Posterior cingulate gyrus (tissue), 11 donors: Measurements from ENCODE around the gene LRRC45.
"Not testable (repeated sequence)": the region's sequence is repeated elsewhere in the genome, so short reads cannot be mapped to it uniquely, and the experiment has no call there.

Source experiments
- DNase-seq, 10 donors: peaks; one replicate each; pipeline versions ENCODE4 v3.0.0 to v3.0.0-alpha.2; 2020 to 2021; ENCODE audit warnings: mixed read lengths in 3 of 10
- intact Hi-C: fragments of 100-400 bp; cut with DNase I; formaldehyde crosslinking; loops from one replicate; pipeline ENCODE4 v1.15.1; 2023

LRRC45 gene

DNA sequence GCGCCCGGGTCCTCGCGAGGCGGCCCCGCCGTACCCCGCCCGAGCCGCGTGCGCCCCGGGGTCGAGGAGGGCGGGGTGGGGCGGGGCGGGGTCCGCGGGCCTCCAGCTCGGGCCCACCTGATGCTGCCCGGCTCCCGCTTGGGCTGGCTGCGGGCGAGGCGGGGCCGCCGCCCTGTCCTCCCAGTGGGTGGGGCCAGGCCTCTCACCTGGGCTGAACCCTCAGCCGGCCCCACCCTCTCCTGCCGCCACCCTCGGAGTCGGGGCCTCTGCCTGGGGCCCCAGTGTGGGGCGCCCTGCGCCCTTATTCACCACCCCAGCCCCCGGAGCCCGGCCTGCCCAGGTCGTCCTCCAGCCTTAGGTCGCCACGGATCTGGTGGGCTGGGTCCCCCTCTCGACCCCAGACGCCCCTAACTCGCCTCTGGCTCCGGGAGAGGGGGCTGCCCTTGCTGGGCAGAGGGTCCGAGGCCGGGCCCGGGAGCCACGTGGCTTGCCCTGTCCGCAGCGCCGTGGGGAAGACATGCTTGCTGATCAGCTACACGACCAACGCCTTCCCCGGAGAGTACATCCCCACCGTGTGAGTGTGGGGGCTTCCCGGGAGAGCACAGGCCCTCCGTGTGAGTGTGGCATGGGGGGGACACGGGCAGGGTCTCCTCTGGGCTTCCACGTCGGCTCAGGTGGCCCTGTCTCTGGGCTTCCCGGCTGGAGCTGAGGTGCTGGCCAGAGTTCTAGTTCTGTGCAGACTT is 9.0 kb downstream of the LRRC45 start:
- no peak for DNase-seq
- intact Hi-C loops, result loop anchor here (5.0 kb wide), 1 partner anchor 65 kb away; the partner anchor contains the start of gene FASN

- intact Hi-C loops, result loop anchor here (5.0 kb wide), 1 partner anchor 64 kb away; the partner anchor contains the start of gene FASN
- no peak for DNase-seq
Observed at GRCh38 chr17:82033359-82034085, 10.4 kb downstream of the LRRC45 start.

DNA sequence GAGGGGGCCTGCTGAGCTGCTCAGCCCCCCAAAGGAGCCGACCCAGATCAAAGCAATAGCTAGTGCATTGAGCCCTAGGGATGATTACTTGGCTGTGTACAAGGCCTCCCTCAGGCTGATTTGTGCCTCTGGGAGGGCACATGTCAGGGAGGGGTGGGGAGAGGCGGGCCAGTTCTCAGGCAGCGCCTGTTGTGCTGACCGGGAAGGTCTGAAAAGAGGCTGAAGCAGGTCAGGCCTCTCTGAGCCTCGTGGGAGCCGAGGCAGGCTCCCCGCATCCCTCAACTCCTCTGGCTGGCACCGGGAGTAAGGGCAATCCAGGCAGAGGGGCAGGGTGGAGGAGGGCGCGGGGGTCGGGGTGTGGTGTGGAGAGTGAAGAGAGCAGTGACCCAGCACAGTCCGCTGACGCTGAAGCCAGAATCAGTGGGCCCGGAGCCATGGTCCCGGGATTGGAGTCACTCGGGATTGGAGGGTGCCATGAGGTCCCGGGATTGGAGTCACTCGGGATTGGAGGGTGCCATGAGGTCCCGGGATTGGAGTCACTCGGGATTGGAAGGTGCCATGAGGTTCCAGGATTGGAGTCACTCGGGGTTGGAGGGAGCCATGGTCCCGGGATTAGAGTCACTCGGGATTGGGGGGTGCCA is 11.4 kb downstream of the LRRC45 start:
- no peak for DNase-seq
- intact Hi-C loops, result loop anchor here (5.0 kb wide), 1 partner anchor 63 kb away; the partner anchor contains the start of gene FASN

- DNase-seq, result no peak
- intact Hi-C loops, result no loop called here
Observed at GRCh38 chr17:82035488-82035887, 12.4 kb downstream of the LRRC45 start.

DNA sequence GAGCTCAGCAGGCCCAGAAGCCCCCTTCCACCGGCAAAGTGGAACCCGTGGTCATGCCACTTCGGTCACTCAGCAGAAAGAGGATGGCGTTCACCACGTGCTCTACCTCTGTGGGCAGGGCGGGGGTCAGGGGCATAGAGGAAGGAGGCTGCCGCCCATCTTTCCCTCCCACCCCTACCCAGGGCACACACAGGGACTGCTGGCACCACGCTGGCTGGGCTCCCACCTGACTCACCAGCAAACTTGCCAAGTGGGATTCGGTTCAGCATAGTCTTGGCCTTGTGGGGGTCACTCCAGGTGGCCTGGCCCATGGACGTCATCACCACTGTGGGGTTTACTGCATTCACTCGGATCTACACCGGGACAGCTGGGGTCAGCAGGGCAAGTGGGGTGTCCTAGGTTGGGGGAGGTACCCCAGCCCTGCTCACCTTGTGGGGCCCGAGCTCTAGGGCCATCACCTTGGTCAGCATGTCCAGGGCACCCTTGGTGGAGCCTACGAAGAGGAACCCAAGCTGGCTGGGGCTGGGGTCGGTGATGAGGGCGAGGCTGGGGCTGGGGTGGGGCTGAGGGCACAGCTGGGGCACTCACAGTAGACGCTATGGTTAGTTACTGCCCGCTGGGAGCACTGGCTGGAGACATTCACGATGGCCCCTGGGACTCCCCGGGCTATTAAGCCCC is 13.0 kb downstream of the LRRC45 start:
- no peak for DNase-seq
- intact Hi-C loops, result no loop called here

DNA sequence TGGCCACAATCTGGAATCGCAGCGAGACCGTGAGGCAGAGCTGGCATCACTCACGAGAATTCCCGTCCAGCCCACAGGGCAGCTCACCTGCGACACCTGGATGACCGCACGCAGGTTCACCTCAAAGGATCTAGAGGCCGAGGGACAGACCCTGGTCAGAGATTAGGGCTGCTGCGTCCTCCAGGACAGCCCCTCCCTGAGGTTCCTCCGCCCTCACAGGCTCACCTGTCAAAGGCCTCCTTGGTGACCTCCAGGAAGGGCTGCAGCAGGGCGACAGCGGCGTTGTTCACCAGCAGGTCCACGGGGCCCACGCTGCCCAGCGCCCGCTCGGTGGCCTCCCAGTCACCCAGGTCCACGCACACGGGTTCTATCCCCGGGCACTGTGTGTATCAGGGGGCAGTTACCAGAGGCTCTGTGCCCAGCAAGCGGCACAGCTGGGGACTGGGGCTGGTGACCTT is 13.6 kb downstream of the LRRC45 start:
- intact Hi-C loops, result no loop called here
- no peak for DNase-seq

DNA sequence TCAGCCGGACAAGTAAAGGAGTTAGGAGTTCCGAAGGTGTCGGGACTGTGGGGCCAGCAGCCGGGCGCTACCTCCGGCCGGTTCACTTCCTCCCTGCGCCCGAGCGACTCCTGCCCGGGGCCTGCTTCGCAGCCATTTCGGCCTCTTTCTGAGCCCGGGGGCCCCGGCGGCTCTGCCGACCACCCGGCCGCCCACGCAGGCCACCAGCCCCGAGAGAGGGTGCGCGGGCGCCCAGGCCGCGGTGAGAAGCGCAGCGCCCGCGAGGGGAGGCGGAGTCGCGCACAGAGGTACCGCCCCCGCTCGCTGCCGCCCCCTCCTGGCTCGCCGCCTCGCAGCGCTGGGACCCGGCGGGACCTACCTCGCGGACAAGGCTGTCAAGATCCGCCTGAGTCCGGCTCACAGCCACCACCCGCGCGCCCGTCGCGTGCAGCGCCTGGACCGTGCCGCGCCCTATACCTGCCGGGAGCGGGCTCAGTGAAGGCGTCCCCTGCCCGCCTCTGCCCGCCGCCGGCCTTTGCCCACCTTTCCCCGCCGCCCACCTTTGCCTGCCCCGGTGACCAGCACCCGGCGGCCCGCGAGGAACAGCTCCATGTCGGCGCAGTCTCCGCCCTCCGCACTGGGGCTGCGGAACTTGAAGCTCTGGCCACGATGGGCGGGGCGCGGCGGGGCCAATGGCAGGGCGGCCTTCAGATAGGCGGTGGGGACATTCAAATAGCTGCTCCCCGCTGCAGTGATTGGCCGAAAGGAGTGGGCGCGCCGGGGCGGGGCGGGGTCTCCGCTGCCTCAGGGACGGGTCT is 14.2 kb downstream of the LRRC45 start, which contains the start of gene DCXR:
Gene DCXR, minus strand, starts transcription at position 606 of the 797 bp plus-strand sequence. Its CDS starts 15 bp downstream, at position 591.
- intact Hi-C loops, result no loop called here
- peak; percentile 95 to 100 (median 98) for DNase-seq

- intact Hi-C loops, result no loop called here
- no peak for DNase-seq
Observed at GRCh38 chr17:82037889-82038195, 14.7 kb downstream of the LRRC45 start.

DNA sequence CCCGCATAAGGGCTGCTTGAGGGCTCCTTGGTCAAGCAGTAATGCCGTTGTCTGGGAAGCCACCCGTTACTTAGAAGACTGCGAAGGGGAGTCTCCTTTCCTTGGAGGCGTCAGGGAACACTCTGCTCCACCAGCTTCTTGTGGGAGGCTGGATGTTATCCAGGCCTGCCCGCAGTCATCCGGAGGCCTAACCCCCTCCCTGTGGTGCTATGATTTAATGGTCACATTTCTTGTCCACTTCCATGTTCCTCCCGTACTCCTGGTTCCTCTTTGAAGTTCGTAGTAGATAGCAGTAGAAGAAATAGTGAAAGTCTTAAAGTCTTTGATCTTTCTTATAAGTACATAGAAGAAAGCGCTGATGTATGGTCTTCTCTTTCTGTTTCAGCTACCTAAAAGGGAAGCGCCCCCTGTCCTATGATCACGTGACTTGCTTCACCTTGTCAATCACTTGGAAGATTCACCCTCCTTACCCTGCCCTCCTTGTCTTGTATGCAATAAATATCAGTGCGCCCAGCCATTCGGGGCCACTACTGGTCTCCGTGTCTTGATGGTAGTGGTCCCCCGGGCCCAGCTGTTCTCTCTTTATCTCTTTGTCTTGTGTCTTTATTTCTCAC is 15.8 kb downstream of the LRRC45 start:
- DNase-seq, intact Hi-C loops: not testable (repeated sequence)

- DNase-seq, result no peak
- intact Hi-C loops, result no loop called here
Observed at GRCh38 chr17:82039695-82040299, 16.7 kb downstream of the LRRC45 start.

- no peak for DNase-seq
- intact Hi-C loops, result no loop called here
Observed at GRCh38 chr17:82041144-82041814, 18.2 kb downstream of the LRRC45 start.

DNA sequence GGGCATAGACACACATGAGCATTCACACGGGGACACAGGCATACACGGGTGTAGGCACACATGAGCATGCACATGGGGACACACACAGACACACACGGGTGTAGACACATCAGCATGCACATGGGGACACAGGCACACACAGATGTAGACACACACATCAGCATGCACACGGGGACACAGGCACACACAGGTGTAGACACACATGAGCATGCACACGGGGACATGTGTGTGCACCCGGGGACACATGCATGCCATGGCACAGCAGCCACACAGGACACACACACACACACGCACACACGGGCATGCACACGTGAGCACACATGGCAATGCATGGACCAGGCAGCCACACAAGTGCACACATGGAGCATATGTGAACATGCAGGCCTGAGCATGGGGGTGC is 19.5 kb downstream of the LRRC45 start:
- DNase-seq, result no peak
- intact Hi-C loops, result no loop called here

DNA sequence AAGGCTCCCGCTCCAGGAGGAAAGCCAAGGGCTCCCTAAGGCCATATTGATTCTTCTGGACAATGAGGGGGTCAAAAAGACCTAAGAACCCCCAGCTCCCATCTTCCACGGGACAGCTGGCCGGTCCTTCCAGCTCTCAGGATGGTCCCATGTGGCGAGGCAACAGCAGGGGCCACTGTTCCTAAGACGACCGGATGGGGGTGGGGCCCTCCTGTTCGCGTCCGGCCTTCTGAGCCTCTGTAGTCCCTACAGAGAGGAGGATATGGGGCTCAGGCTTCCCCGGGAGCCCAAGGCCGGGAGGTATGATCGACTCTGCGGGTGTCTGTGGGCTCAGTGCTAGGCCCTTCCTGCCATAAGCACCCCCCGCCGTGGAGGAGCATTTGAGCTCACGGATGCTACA is 20.4 kb downstream of the LRRC45 start:
- intact Hi-C loops, result no loop called here
- no peak for DNase-seq

DNA sequence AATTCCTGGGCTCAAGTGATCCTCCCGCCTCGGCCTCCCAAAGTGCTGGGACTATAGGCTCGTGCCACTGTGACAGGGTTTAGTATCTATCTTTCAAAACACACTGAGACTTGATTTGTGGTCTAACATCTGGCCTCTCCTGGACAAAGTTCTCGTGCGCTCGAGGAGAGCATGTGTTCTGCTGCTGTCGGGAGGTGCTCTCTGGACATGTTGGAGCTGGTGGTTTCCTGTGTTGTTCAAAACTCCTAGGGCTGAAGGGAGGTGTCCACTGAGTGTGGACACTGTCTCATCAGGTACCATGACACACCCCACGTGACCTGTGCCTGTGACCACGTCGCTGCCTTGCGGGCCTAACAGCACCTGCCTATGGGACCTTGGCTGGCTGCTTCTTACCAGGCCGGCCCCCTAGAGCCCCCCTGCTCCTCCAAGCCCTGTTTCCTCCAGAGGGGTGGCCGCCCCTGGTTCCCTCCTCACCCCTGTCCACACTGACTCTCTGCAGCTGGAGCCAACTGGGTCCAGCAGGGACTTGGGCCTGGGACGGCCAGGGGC is 22.9 kb downstream of the LRRC45 start:
- intact Hi-C loops, result no loop called here
- DNase-seq, result no peak

GRCh38 chr17:82046903-82047302 is 23.8 kb downstream of the LRRC45 start:
- intact Hi-C loops, result no loop called here
- no peak for DNase-seq

DNA sequence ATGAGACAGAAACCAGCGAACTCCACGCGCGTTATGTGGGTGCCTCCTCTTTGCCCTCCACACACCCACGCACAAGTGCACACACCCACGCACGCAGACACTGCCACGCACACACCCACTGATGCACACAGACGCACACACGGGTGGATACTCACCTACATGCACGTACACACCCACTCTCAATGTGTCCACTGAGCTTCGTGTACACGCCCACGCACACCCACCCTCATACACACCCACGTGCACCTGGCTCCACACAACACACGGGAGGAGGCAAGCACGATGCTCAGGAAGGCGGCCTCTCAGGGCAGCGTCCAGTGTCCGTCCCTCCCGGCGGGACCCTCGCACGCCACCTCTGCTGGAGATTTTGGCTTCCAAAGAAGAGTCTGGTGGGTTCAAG is 24.3 kb downstream of the LRRC45 start:
- intact Hi-C loops, result no loop called here
- no peak for DNase-seq

GRCh38 chr17:82047914-82048570 is 24.9 kb downstream of the LRRC45 start:
- intact Hi-C loops, result no loop called here

DNA sequence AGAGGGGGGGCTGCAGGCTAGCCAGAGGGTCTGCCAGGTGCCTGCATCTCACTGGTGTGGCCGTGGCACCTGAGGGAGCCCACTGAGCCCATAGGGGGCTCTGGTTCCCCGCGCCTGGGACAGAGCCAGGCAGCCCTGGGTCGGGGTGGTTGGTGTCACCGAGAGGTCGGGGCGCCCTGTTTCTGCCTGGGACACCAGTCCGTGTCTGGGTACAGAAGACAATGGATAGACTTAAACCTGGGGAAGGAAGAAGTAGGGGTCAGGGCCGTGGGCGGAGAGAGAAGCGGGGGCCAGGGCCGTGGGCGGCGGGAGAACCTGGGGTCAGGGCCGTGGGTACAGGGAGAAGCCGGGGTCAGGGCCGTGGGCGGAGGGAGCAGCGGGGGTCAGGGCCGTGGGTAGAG is 25.5 kb downstream of the LRRC45 start:
- no peak for DNase-seq
- intact Hi-C loops, result no loop called here

More at GRCh38 chr17:82047914-82048570, 24.9 kb downstream of the LRRC45 start:
- DNase-seq, result no peak
